GM12878 (cell line): ENCODE data around the gene BHLHA15. TPM values are rescaled to one million over a fixed set of nuclear protein-coding genes. Genes with fewer than 3 reads are reported as not detected.

Source experiments
- ATAC-seq: fragments of 200-7000 bp; cut with Tn5 transposase; 3 replicates; pipeline ENCODE4 v1.9.1; 2020; ENCODE audit warnings: mild to moderate bottlenecking, moderate library complexity
- BruUV-seq: library from RNA; stranded (reverse); fragments of 400-500 nt; replicated peaks from 2 replicates; lab custom pipeline; 2021; lab: Mats Ljungman, UMichigan
- CTCF ChIA-PET: fragments of 300-600 bp; sonication (Branson Sonifier 250); formaldehyde crosslinking; extraction: SDS; loops from one replicate; lab custom pipeline; 2021; ENCODE audit warnings: inconsistent platforms; lab: Yijun Ruan, JAX
- POLR2A ChIA-PET: fragments of 350-600 bp; formaldehyde crosslinking; extraction: SDS; loops from one replicate; lab custom pipeline; 2021; ENCODE audit warnings: inconsistent platforms; lab: Charles Lee
- RAD21 ChIA-PET: fragments of 300-600 bp; sonication (Branson Sonifier 250); formaldehyde crosslinking; loops from one replicate; lab custom pipeline; 2023; ENCODE audit warnings: antibody characterized with exemption; ENCODE audit not compliant: unreplicated experiment; lab: Charles Lee
- SMC1A ChIA-PET: fragments of 300-600 bp; sonication (Branson Sonifier 250); formaldehyde crosslinking; loops from one replicate; lab custom pipeline; 2023; ENCODE audit not compliant: unreplicated experiment, uncharacterized antibody; lab: Charles Lee
- DNase-seq: peaks from one replicate; pipeline ENCODE4 v3.0.0-alpha.2; 2011; ENCODE audit warnings: low read depth, low spot score
- FAIRE-seq: peaks from 3 replicates; lab custom pipeline; 2011; peaks lifted over from hg19 to GRCh38; lab: Jason Lieb, UNC
- H2AFZ ChIP-seq: 2 replicates; pipeline ENCODE4 v1.6.0; 2011; ENCODE audit warnings: low read depth, low read length, control low read depth; ENCODE audit not compliant: control insufficient read depth
- H3K27ac ChIP-seq: 2 replicates; pipeline ENCODE4 v1.5.1; 2011; ENCODE audit warnings: control low read depth; ENCODE audit not compliant: control insufficient read depth, insufficient read depth
- H3K27me3 ChIP-seq, 2 experiments: replicated peaks in 1 of 2; 2 replicates each; pipeline versions ENCODE4 v1.6.0 to v1.6.1; 2011; ENCODE audit warnings: low read length in 1 of 2; ENCODE audit not compliant: control insufficient read depth in 2 of 2, insufficient read depth in 2 of 2
- H3K36me3 ChIP-seq, 2 experiments: 2 replicates each; pipeline ENCODE4 v1.5.1; 2011; ENCODE audit warnings: low read length in 1 of 2; ENCODE audit not compliant: control insufficient read depth in 2 of 2, insufficient read depth in 2 of 2
- H3K4me1 ChIP-seq: 2 replicates; pipeline ENCODE4 v1.6.1; 2011; ENCODE audit warnings: mild to moderate bottlenecking, low read length, moderate library complexity, mixed read lengths; ENCODE audit not compliant: control insufficient read depth, insufficient read depth
- H3K4me2 ChIP-seq: 2 replicates; pipeline ENCODE4 v1.6.0; 2011; ENCODE audit warnings: control low read depth; ENCODE audit not compliant: control insufficient read depth, insufficient read depth
- H3K4me3 ChIP-seq: fragments of 200-600 bp; sonication (generic); 2 replicates; pipeline ENCODE4 v1.5.1; 2016
- H3K79me2 ChIP-seq: 2 replicates; pipeline ENCODE4 v1.6.0; 2011; ENCODE audit warnings: low read length; ENCODE audit not compliant: control insufficient read depth, insufficient read depth
- H3K9ac ChIP-seq: 2 replicates; pipeline ENCODE4 v1.8.0; 2011; ENCODE audit warnings: low read length, control low read depth, mixed read lengths; ENCODE audit not compliant: control insufficient read depth, insufficient read depth
- H3K9me3 ChIP-seq: replicated peaks from 3 replicates; pipeline ENCODE4 v1.5.1; 2011; ENCODE audit warnings: mild to moderate bottlenecking, low read length; ENCODE audit not compliant: control insufficient read depth, insufficient read depth
- H4K20me1 ChIP-seq: 2 replicates; pipeline ENCODE4 v1.6.0; 2011; ENCODE audit not compliant: control insufficient read depth, insufficient read depth
- BMI1 ChIP-seq: fragments of 450-650 bp; IDR thresholded peaks from 2 replicates; pipeline ENCODE4 v1.6.1; 2016; ENCODE audit warnings: mild to moderate bottlenecking, moderate library complexity, borderline replicate concordance
- EED ChIP-seq: sonication (generic); IDR thresholded peaks from 2 replicates; pipeline ENCODE4 v1.6.1; 2016; ENCODE audit warnings: antibody characterized with exemption, low read depth
- ESRRA ChIP-seq: IDR thresholded peaks from 2 replicates; pipeline ENCODE4 v1.6.1; 2012; ENCODE audit warnings: mild to moderate bottlenecking, low read length, improper control_type of control experiment
- FOXK2 ChIP-seq: fragments of 450-650 bp; IDR thresholded peaks from 2 replicates; pipeline ENCODE4 v1.6.1; 2017; ENCODE audit warnings: mild to moderate bottlenecking, moderate library complexity
- HDGF ChIP-seq: fragments of 450-650 bp; IDR thresholded peaks from 2 replicates; pipeline ENCODE4 v1.6.1; 2016; ENCODE audit warnings: antibody characterized with exemption
- POLR2A ChIP-seq: IDR thresholded peaks from 2 replicates; pipeline ENCODE4 v1.6.1; 2011; ENCODE audit warnings: low read depth, mild to moderate bottlenecking, low read length
- RB1 ChIP-seq: fragments of 450-650 bp; formaldehyde crosslinking; IDR thresholded peaks from 2 replicates; pipeline ENCODE4 v1.6.1; 2017; ENCODE audit warnings: mild to moderate bottlenecking, borderline replicate concordance
- SMC3 ChIP-seq: IDR thresholded peaks from 2 replicates; pipeline ENCODE4 v1.6.1; 2011; ENCODE audit warnings: low read length, improper control_type of control experiment, borderline replicate concordance
- SP1 ChIP-seq: IDR thresholded peaks from one replicate; pipeline ENCODE4 v1.6.1; 2011; ENCODE audit warnings: low read depth, low read length
- SUPT20H ChIP-seq: IDR thresholded peaks from 2 replicates; pipeline ENCODE4 v1.6.1; 2011; ENCODE audit warnings: low read depth, mild to moderate bottlenecking, low read length, moderate library complexity, borderline replicate concordance; ENCODE audit not compliant: control insufficient read depth
- WGBS: methylation state at CpG from one replicate; pipeline ENCODE4 v1.1.6; 2016; ENCODE audit warnings: low lambda C conversion rate; ENCODE audit not compliant: insufficient replicate concordance, insufficient coverage; ENCODE audit errors: missing lambda C conversion rate; 5-methylcytosine and 5-hydroxymethylcytosine counted together
- in situ Hi-C: fragments of 300-500 bp; cut with MboI; formaldehyde crosslinking; loops from 9 replicates; pipeline ENCODE4 v1.14.3; 2018; ENCODE audit warnings: mixed read lengths
- intact Hi-C: fragments of 100-400 bp; cut with micrococcal nuclease; formaldehyde crosslinking; loops from one replicate; pipeline ENCODE4 v1.14.2; 2022; ENCODE audit not compliant: unreplicated experiment
- polyA plus RNA-seq, 11 experiments: library from polyadenylated mRNA; depleted of rRNA in 4 of 11; unstranded in 6 of 11; stranded (reverse) in 5 of 11; fragments of >200 nt; fragmentation: Nextera tagmentation in 4 of 11; fragmentation: Illumina TruSeq in 1 of 11; extraction: Ambion mirVana in 4 of 11; extraction: Trizol in 1 of 11; gene quantifications; 1 replicate in 1 of 11; 2 replicates in 10 of 11; pipeline versions ENCODE4 v1.2.1 to v1.2.3, GENCODE V29; 2011 to 2016; ENCODE audit warnings: inconsistent platforms in 2 of 11, missing spikeins in 2 of 11, low read depth in 1 of 11
- total RNA-seq, 4 experiments: library from RNA; depleted of rRNA in 3 of 4; stranded (reverse); fragments of >200 nt in 3 of 4; fragmentation: Illumina TruSeq in 1 of 4; extraction: Trizol in 1 of 4; gene quantifications; 2 replicates each; pipeline versions ENCODE4 v1.2.1 to v1.2.3, GENCODE V29; 2013 to 2021
- TF ChIP-seq, protein P1 (sequence below): fragments of 450-650 bp; IDR thresholded peaks from 2 replicates; pipeline ENCODE4 v1.6.1; 2016; ENCODE audit warnings: mild to moderate bottlenecking, moderate library complexity, borderline replicate concordance
- TF ChIP-seq, protein P2 (sequence below): fragments of 450-650 bp; IDR thresholded peaks from 2 replicates; pipeline ENCODE4 v1.6.1; 2017; ENCODE audit warnings: mild to moderate bottlenecking
- TF ChIP-seq, protein P3 (sequence below): IDR thresholded peaks from 2 replicates; pipeline ENCODE4 v1.6.1; 2012; ENCODE audit warnings: low read depth, low read length, improper control_type of control experiment
- TF ChIP-seq, protein P4 (sequence below): IDR thresholded peaks from 2 replicates; pipeline ENCODE4 v1.6.1; 2012; ENCODE audit warnings: low read length, inconsistent platforms

Gene BHLHA15
- total and polyA plus RNA-seq, 10 of the 15 experiments (the other 5 are each of a cell fraction or from before 2014, with no cell fraction given): 0.54 to 4.2 (median 2.5) TPM; not detected in 4

DNA sequence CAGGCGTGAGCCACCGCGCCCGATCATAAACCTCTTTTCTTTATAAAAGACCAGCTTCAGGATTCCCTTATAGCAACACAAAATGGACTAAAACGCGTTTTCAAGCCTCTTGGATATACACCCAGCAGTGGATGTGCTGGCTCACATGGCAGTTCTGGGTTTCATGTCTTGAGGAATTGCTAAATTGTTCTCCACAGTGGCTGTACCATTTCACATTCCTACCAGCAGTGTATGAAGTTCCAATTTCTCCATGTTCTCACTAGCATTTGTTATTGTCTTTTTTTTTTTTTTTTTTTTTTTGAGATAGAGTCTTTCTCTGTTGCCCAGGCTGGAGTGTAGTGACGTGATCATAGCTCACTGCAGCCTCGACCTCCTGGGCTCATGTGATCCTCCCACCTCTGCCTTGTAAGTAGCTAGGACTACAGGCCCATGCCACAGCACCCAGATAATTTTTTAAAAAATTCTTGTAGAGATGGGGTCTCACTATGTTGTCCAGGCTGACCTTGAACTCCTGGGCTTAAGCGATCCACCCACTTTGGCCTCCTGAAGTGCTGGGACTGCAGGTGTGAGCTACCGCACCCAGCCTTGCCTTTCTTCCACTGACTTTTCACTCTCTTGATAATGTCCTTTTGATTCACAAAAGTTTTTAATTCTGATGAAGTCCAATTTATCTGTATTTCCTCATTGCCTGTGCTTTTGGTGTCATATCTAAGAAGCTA lies 23.3 kb downstream of the BHLHA15 start:
- no peak for FAIRE-seq
- DNase-seq: no peak
- Histone ChIP-seq H3K36me3 (no peaks in the 10 kb centered on the region), H3K4me3 (no peak overlapping the region), H3K4me1 (no peaks in the 10 kb centered on the region), H3K4me2 (no peak overlapping the region), H3K27me3 (no peaks in the 10 kb centered on the region), H3K79me2 (no peaks in the 10 kb centered on the region), H2AFZ (no peak overlapping the region), H3K27ac (no peak overlapping the region), H4K20me1 (no peaks in the 10 kb centered on the region), H3K9me3 (no peaks in the 10 kb centered on the region), H3K9ac (no peak overlapping the region)
- ChIA-PET CTCF (interaction anchor here (1.1 to 1.7 kb wide), 2 partner anchors 75 to 212 kb away, joined by 3 to 5 read pairs; no protein-coding TSS in a partner anchor), RAD21 (interaction anchor here (0.6 to 1.1 kb wide), 2 partner anchors 66 to 1681 kb away, joined by 3 to 7 read pairs; no protein-coding TSS in a partner anchor), POLR2A (interaction anchor here (0.7 kb wide), 1 partner anchor 720 kb away, joined by 3 read pairs; no protein-coding TSS in a partner anchor), SMC1A (interaction anchor here (1.1 kb wide), 1 partner anchor 16 kb away, joined by 3 read pairs; no protein-coding TSS in a partner anchor)
- no peak for ATAC-seq
- no TSS peak for BruUV-seq
- 99% methylated on average over 10 of the region's 10 CpGs for WGBS
- intact Hi-C loops: no loop called here
- in situ Hi-C loops: no loop called here
- TF ChIP-seq, protein P1, sequence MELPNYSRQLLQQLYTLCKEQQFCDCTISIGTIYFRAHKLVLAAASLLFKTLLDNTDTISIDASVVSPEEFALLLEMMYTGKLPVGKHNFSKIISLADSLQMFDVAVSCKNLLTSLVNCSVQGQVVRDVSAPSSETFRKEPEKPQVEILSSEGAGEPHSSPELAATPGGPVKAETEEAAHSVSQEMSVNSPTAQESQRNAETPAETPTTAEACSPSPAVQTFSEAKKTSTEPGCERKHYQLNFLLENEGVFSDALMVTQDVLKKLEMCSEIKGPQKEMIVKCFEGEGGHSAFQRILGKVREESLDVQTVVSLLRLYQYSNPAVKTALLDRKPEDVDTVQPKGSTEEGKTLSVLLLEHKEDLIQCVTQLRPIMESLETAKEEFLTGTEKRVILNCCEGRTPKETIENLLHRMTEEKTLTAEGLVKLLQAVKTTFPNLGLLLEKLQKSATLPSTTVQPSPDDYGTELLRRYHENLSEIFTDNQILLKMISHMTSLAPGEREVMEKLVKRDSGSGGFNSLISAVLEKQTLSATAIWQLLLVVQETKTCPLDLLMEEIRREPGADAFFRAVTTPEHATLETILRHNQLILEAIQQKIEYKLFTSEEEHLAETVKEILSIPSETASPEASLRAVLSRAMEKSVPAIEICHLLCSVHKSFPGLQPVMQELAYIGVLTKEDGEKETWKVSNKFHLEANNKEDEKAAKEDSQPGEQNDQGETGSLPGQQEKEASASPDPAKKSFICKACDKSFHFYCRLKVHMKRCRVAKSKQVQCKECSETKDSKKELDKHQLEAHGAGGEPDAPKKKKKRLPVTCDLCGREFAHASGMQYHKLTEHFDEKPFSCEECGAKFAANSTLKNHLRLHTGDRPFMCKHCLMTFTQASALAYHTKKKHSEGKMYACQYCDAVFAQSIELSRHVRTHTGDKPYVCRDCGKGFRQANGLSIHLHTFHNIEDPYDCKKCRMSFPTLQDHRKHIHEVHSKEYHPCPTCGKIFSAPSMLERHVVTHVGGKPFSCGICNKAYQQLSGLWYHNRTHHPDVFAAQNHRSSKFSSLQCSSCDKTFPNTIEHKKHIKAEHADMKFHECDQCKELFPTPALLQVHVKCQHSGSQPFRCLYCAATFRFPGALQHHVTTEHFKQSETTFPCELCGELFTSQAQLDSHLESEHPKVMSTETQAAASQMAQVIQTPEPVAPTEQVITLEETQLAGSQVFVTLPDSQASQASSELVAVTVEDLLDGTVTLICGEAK: no peak
- TF ChIP-seq SUPT20H (no peak), ESRRA (no peak), HDGF (no peak), EED (no peak), BMI1 (no peak), SMC3 (no peak), FOXK2 (no peak), SP1 (no peak), POLR2A (no peak), RB1 (no peak)
- TF ChIP-seq, protein P2, sequence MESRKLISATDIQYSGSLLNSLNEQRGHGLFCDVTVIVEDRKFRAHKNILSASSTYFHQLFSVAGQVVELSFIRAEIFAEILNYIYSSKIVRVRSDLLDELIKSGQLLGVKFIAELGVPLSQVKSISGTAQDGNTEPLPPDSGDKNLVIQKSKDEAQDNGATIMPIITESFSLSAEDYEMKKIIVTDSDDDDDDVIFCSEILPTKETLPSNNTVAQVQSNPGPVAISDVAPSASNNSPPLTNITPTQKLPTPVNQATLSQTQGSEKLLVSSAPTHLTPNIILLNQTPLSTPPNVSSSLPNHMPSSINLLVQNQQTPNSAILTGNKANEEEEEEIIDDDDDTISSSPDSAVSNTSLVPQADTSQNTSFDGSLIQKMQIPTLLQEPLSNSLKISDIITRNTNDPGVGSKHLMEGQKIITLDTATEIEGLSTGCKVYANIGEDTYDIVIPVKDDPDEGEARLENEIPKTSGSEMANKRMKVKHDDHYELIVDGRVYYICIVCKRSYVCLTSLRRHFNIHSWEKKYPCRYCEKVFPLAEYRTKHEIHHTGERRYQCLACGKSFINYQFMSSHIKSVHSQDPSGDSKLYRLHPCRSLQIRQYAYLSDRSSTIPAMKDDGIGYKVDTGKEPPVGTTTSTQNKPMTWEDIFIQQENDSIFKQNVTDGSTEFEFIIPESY: no peak
- TF ChIP-seq, protein P3, sequence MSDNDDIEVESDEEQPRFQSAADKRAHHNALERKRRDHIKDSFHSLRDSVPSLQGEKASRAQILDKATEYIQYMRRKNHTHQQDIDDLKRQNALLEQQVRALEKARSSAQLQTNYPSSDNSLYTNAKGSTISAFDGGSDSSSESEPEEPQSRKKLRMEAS: no peak
- TF ChIP-seq, protein P4, sequence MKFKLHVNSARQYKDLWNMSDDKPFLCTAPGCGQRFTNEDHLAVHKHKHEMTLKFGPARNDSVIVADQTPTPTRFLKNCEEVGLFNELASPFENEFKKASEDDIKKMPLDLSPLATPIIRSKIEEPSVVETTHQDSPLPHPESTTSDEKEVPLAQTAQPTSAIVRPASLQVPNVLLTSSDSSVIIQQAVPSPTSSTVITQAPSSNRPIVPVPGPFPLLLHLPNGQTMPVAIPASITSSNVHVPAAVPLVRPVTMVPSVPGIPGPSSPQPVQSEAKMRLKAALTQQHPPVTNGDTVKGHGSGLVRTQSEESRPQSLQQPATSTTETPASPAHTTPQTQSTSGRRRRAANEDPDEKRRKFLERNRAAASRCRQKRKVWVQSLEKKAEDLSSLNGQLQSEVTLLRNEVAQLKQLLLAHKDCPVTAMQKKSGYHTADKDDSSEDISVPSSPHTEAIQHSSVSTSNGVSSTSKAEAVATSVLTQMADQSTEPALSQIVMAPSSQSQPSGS: no peak
